ENCODE results near the gene HSDL1. TPM values are rescaled to one million over a fixed set of nuclear protein-coding genes. Genes with fewer than 3 reads are reported as not detected.

HSDL1 gene
- total RNA-seq, 1 experiment from 2014 or later, result 34.2 TPM

GRCh38 chr16:84143081-84143480, 1.9 kb downstream of the HSDL1 start:
- peaks cover 3% of the 10 kb centered on the region for H3K79me1 ChIP-seq (ENCODE audit: insufficient read depth, low read depth, low read length, poor library complexity, severe bottlenecking)
- Mint-ChIP-seq H3K9me3 (peaks cover 0 to 9% of the 10 kb centered on the region in 2 experiments; a peak in 1 of 5 replicates), H3K4me1 (peaks cover 28 to 35% of the 10 kb centered on the region in 2 experiments), H3K36me3 (ENCODE audit: insufficient read depth in 1 of 3, low read depth in 3 of 3) (peaks cover 4 to 18% (median 6%) of the 10 kb centered on the region in 3 experiments; a peak in 6 of 7 replicates), H3K27me3 (ENCODE audit: low read depth) (peaks cover 16% of the 10 kb centered on the region), H3K4me3 (peak overlapping the region; percentile 95 to 99; a peak in 4 of 5 replicates), H3K27ac (no peak overlapping the region)
- H3K9ac ChIP-seq (ENCODE audit: extremely low read depth, insufficient read length, low read length), result no peak overlapping the region
- peak overlapping the region; percentile 77 for H3K4me2 ChIP-seq (ENCODE audit: insufficient read depth, insufficient read length, low read length)
- no peak overlapping the region for H4K8ac ChIP-seq (replicated peaks; ENCODE audit: insufficient read length, low read depth, low read length)
- H3K27me3 ChIP-seq (ENCODE audit: insufficient read depth, low read length), result no peaks in the 10 kb centered on the region
- H3K18ac ChIP-seq (ENCODE audit: insufficient read length, low read depth, low read length), result no peak overlapping the region
- no peak overlapping the region for H2BK5ac ChIP-seq (ENCODE audit: insufficient read length, low read length)
- H4K5ac ChIP-seq (ENCODE audit: insufficient read length, low read depth, low read length), result no peak overlapping the region
- peaks cover 9% of the 10 kb centered on the region for H3K23me2 ChIP-seq (ENCODE audit: insufficient read length, low read depth, low read length, poor library complexity, severe bottlenecking)
- H4K91ac ChIP-seq (ENCODE audit: insufficient read length, low read depth, low read length), result no peak overlapping the region
- H3K9me3 ChIP-seq (ENCODE audit: control insufficient read depth, low read depth, low read length), result no peaks in the 10 kb centered on the region
- H2BK120ac ChIP-seq (ENCODE audit: low read depth, low read length, poor library complexity, severe bottlenecking), result no peak overlapping the region
- no peak overlapping the region for H3T11ph ChIP-seq (ENCODE audit: low read length)
- H2BK20ac ChIP-seq (ENCODE audit: low read depth, low read length, poor library complexity, severe bottlenecking), result no peak overlapping the region
- H2AK5ac ChIP-seq (ENCODE audit: insufficient read length, low read length), result no peak overlapping the region
- no peak overlapping the region for H2BK12ac ChIP-seq (ENCODE audit: insufficient read length, low read depth, low read length)
- no peak overlapping the region for H3K56ac ChIP-seq (ENCODE audit: insufficient read length, low read depth, low read length)
- H4K20me1 ChIP-seq (ENCODE audit: control insufficient read depth, insufficient read depth, insufficient read length), result no peaks in the 10 kb centered on the region
- peaks cover 7% of the 10 kb centered on the region; the same call in 1 of the 2 replicates for H3K4me1 ChIP-seq (ENCODE audit: insufficient read depth, low read length)
- no peak for DNase-seq
- H3K23ac ChIP-seq (ENCODE audit: insufficient read length, low read depth, low read length), result no peak overlapping the region
- no peak overlapping the region for H2AFZ ChIP-seq (ENCODE audit: low read length)
- no peak for TF ChIP-seq CTCF (conservative IDR thresholded peaks at IDR 0.05)
- no peak overlapping the region for H3K14ac ChIP-seq (ENCODE audit: insufficient read depth, low read length)
- H3K27ac ChIP-seq (ENCODE audit: insufficient read length, low read depth, low read length), result no peak overlapping the region
- peaks cover 4% of the 10 kb centered on the region; the same call in 1 of the 2 replicates for H3K79me2 ChIP-seq (ENCODE audit: insufficient read depth, low read length)
- WGBS (ENCODE audit: extremely low coverage, insufficient read length, low lambda C conversion rate), result no CpG with 5 or more reads among the region's 1 CpG
- no peak overlapping the region for H3K4ac ChIP-seq (ENCODE audit: low read depth, low read length)
- H2BK15ac ChIP-seq (ENCODE audit: low read depth, low read length), result no peak overlapping the region

Data from H9 (cell line).